Activated B cell treated with CpG ODN at 0.5 μM for 24 hours (primary cell): Measurements from ENCODE around the gene PIP5KL1. TPM values are rescaled to one million over a fixed set of nuclear protein-coding genes. Genes with fewer than 3 reads are reported as not detected.

Experiments used
- ATAC-seq: fragments of 200-7000 bp; cut with Tn5 transposase; one replicate; pipeline ENCODE4 v1.10.0; 2021; ENCODE audit warnings: low read depth, mild to moderate bottlenecking, moderate library complexity
- CTCF ChIA-PET: fragments of 350-600 bp; sonication (Branson Sonifier 250); formaldehyde crosslinking; loops from one replicate; lab custom pipeline; 2021; ENCODE audit warnings: antibody characterized with exemption; lab: Charles Lee
- POLR2A ChIA-PET: fragments of 350-600 bp; sonication (Branson Sonifier 250); formaldehyde crosslinking; loops from one replicate; lab custom pipeline; 2021; ENCODE audit warnings: antibody characterized with exemption; lab: Charles Lee
- DNase-seq: peaks from one replicate; pipeline ENCODE4 v3.0.0; 2022
- H3K27ac Mint-ChIP-seq: one replicate; pipeline ENCODE4 v1.8.0; 2020; ENCODE audit warnings: mixed read lengths
- H3K27me3 Mint-ChIP-seq: one replicate; pipeline ENCODE4 v1.8.0; 2021; ENCODE audit warnings: mixed read lengths
- H3K36me3 Mint-ChIP-seq: one replicate; pipeline ENCODE4 v1.8.0; 2021; ENCODE audit warnings: low read depth, mixed read lengths
- H3K4me1 Mint-ChIP-seq: one replicate; pipeline ENCODE4 v1.8.0; 2021; ENCODE audit warnings: mixed read lengths
- H3K4me3 Mint-ChIP-seq: one replicate; pipeline ENCODE4 v1.8.0; 2020; ENCODE audit warnings: mild to moderate bottlenecking, mixed read lengths
- H3K9me3 Mint-ChIP-seq: one replicate; pipeline ENCODE4 v1.8.0; 2020; ENCODE audit warnings: mixed read lengths
- intact Hi-C: fragments of 100-400 bp; cut with micrococcal nuclease; formaldehyde crosslinking; loops from one replicate; pipeline ENCODE4 v1.15.1; 2024
- total RNA-seq: library from RNA; stranded (reverse); gene quantifications from 2 replicates; pipeline ENCODE4 v1.2.3, GENCODE V29; 2022
- TF ChIP-seq, protein P1 (sequence below): fragments of 200-600 bp; IDR thresholded peaks from one replicate; pipeline ENCODE4 v1.8.0; 2022; ENCODE audit warnings: antibody characterized with exemption, mild to moderate bottlenecking

Gene PIP5KL1
- total RNA-seq, 1 donor from 2014 or later, result 1.8 TPM

DNA sequence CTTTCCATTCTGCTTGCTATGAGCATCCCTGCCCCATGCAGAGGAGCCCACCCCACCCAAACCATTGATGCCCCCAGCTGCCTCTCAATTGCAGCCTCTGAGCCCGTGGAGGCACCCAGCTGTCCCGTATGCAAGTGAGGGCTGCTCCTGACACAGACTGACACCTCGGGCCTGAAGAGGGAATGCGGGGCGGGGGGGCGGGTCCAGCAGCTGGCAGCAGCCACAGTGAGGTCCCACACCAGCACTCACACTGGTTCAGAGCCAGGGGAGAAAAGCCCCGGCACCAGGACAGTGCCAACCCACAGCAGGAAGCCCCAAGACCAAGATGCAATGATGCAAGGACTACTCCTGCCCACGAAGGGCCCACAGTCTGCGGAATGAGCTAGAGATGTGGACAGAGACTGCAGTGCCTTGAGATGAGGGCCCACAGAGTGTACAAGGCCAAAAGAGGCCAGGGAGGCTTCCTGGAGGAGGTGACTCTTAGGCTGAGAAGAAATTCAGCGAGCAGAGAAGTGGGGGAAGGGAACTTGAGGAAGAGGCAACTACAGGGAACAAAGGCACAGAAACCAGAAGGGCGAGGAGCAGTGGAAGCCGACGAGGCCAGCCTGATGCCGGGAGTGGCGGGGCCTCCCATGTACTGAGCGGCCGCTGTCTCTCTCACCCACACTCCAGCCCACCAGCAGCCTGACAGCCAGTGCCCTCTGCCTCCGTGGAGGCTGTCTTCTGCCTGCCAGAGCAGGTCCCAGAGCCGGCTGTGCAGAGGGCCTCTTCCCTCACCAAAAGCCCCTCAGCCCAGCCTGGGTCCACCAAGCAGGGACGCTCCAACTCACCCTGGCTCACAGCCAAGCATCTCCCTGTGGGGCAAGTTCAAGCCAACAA, 41.0 kb upstream of the PIP5KL1 start:
- TF ChIP-seq, protein P1, sequence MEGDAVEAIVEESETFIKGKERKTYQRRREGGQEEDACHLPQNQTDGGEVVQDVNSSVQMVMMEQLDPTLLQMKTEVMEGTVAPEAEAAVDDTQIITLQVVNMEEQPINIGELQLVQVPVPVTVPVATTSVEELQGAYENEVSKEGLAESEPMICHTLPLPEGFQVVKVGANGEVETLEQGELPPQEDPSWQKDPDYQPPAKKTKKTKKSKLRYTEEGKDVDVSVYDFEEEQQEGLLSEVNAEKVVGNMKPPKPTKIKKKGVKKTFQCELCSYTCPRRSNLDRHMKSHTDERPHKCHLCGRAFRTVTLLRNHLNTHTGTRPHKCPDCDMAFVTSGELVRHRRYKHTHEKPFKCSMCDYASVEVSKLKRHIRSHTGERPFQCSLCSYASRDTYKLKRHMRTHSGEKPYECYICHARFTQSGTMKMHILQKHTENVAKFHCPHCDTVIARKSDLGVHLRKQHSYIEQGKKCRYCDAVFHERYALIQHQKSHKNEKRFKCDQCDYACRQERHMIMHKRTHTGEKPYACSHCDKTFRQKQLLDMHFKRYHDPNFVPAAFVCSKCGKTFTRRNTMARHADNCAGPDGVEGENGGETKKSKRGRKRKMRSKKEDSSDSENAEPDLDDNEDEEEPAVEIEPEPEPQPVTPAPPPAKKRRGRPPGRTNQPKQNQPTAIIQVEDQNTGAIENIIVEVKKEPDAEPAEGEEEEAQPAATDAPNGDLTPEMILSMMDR, result no peak
- Mint-ChIP-seq H3K27ac (peak overlapping the region; percentile 97), H3K9me3 (no peaks in the 10 kb centered on the region), H3K36me3 (peaks cover 15% of the 10 kb centered on the region), H3K27me3 (no peaks in the 10 kb centered on the region), H3K4me3 (peak overlapping the region; percentile 79), H3K4me1 (peaks cover 100% of the 10 kb centered on the region)
- ATAC-seq (peak; percentile 15), DNase-seq (no peak)
- ChIA-PET CTCF (interaction anchor here (1.0 kb wide), 1 partner anchor 12 kb away, joined by 3 read pairs; no protein-coding TSS in a partner anchor), POLR2A (interaction anchor here (0.8 to 5.3 kb wide), 12 partner anchors 10 to 157 kb away, joined by 3 to 93 read pairs (median 6); partner anchors contain the start of genes EEIG1 and NAIF1)
- intact Hi-C loops, result loop anchor here (2.0 kb wide), 2 partner anchors 13 to 55 kb away; no protein-coding TSS in a partner anchor

GRCh38 chr9:127970401-127971313, 40.1 kb upstream of the PIP5KL1 start:
- H3K4me3 Mint-ChIP-seq, result peak overlapping the region; percentile 79
- ChIA-PET POLR2A (interaction anchor here (0.5 to 5.3 kb wide), 19 partner anchors 10 to 158 kb away, joined by 3 to 93 read pairs (median 5); partner anchors contain the start of genes EEIG1, NAIF1, SLC25A25 and ST6GALNAC4), CTCF (interaction anchor here (0.8 to 1.5 kb wide), 4 partner anchors 8 to 65 kb away, joined by 3 to 9 read pairs (median 4); no protein-coding TSS in a partner anchor)
- intact Hi-C loops, result loop anchor here (1.0 to 2.0 kb wide), 4 partner anchors 9 to 56 kb away; no protein-coding TSS in a partner anchor
- peak overlapping the region; percentile 97 for H3K27ac Mint-ChIP-seq
- no peaks in the 10 kb centered on the region for H3K27me3 Mint-ChIP-seq
- TF ChIP-seq, protein P1, result no peak
- peaks cover 100% of the 10 kb centered on the region for H3K4me1 Mint-ChIP-seq
- ATAC-seq (peak; percentile 74), DNase-seq (peak; percentile 50)
- H3K9me3 Mint-ChIP-seq, result no peaks in the 10 kb centered on the region
- H3K36me3 Mint-ChIP-seq, result peaks cover 13% of the 10 kb centered on the region

DNA sequence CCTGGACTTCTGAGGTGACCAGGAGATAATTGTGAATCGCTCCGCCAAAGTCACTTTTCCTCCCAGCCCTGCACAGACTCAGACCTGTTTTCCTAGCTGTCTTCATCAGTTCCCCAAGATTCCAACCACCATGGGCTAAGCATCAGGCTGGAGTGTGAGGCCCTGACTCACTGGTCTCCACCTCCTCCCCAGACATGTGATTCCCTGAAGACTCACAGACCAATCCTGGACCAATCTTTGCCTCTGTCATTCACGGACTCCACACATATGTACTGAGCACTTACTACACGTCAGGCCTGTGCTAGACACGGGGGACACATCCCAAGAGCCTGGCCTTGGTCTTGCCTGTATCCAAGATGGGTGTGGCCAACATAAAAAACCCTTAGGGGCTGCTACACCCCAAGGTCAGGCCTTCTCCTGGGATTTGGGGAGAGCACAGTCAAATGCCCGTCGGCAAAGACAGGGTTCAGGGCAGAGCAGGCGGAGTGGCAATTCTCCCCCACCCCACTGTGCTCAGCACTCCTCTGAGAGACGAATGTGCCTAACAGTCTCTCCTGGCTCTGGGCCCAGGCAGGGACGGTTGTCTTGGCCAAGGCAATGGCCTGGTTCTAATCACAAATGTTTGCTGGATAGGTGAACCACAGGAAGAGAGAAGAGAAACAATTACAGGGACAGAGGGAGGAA, 38.3 kb upstream of the PIP5KL1 start:
- CTCF ChIA-PET, result interaction anchor here (0.9 kb wide), 1 partner anchor 13 kb away, joined by 3 read pairs; no protein-coding TSS in a partner anchor

DNA sequence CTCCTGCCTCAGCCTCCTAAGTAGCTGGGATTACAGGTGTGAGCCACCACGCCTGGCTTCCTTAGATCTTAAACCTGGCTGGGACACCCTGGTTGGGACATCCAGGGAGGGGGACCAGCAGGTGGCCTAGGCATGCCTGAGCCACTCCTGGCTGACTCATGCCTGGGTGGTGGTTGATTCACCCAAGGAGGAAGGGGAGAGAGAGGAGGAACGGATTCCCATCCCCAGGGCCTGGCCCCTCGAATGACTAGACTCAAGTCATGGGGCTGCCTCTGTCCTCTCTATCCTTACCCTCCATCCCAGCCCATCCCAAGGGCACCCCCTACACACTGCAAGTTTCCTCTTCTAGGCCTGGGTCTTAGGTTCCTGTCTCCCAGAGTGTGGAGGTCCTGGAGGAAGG, 37.5 kb upstream of the PIP5KL1 start:
- peaks cover 96% of the 10 kb centered on the region for H3K4me1 Mint-ChIP-seq
- DNase-seq (no peak), ATAC-seq (no peak)
- TF ChIP-seq, protein P1, result no peak
- no peak overlapping the region for H3K4me3 Mint-ChIP-seq
- H3K27ac Mint-ChIP-seq, result peak overlapping the region; percentile 97
- ChIA-PET CTCF (interaction anchor here (0.9 to 1.3 kb wide), 3 partner anchors 11 to 67 kb away, joined by 3 read pairs; no protein-coding TSS in a partner anchor), POLR2A (interaction anchor here (0.6 to 1.3 kb wide), 7 partner anchors 10 to 99 kb away, joined by 3 to 6 read pairs (median 3); partner anchors contain the start of gene NAIF1)
- H3K27me3 Mint-ChIP-seq, result no peaks in the 10 kb centered on the region
- peaks cover 21% of the 10 kb centered on the region for H3K36me3 Mint-ChIP-seq
- no peaks in the 10 kb centered on the region for H3K9me3 Mint-ChIP-seq
- intact Hi-C loops, result no loop called here

More for the DNA sequence above, 38.3 kb upstream of the PIP5KL1 start:
- TF ChIP-seq, protein P1, result no peak
- no peak for DNase-seq
- intact Hi-C loops, result no loop called here
- ATAC-seq, result no peak
- POLR2A ChIA-PET, result interaction anchor here (3.1 to 5.3 kb wide), 2 partner anchors 13 to 14 kb away, joined by 16 to 93 read pairs; partner anchors contain the start of gene EEIG1
- Mint-ChIP-seq H3K27me3 (no peaks in the 10 kb centered on the region), H3K9me3 (no peaks in the 10 kb centered on the region), H3K4me1 (peaks cover 96% of the 10 kb centered on the region), H3K27ac (peak overlapping the region; percentile 97), H3K4me3 (no peak overlapping the region), H3K36me3 (peaks cover 13% of the 10 kb centered on the region)
